ENCODE data around the gene CDPF1. TPM values are rescaled to one million over a fixed set of nuclear protein-coding genes. Genes with fewer than 3 reads are reported as not detected.

The CDPF1 gene
- total and polyA plus RNA-seq, 2 donors from 2014 or later: 10.2 to 13.3 TPM

- Histone ChIP-seq H3K9ac (ENCODE audit: low read length in 3 of 3) (peak within 1 kb of the TSS; percentile 41 to 86 (median 73)), H3K27ac (ENCODE audit: low read depth in 2 of 2, low read length in 2 of 2) (peak within 1 kb of the TSS; percentile 71 to 86), H3K9me3 (ENCODE audit: control insufficient read depth in 2 of 3, insufficient read depth in 1 of 3, low read length in 3 of 3) (no peaks in the 10 kb centered on the region), H3K4me1 (ENCODE audit: control insufficient read depth in 2 of 3, insufficient read depth in 2 of 3, low read depth in 1 of 3, low read length in 3 of 3) (peaks cover 0 to 6% (median 6%) of the 10 kb centered on the region in 3 donors), H3K4me3 (ENCODE audit: low read length in 3 of 3) (peak within 1 kb of the TSS; percentile 58 to 85 (median 67)), H3K36me3 (ENCODE audit: control insufficient read depth in 2 of 3, insufficient read depth in 3 of 3, low read length in 3 of 3) (peaks cover 0 to 11% (median 4%) of the 10 kb centered on the region in 3 donors), H3K27me3 (ENCODE audit: control insufficient read depth, insufficient read depth, low read length) (no peaks in the 10 kb centered on the region)
- intact Hi-C loops (cut with DNase I): no loop called here
- peak; percentile 28 for TF ChIP-seq CTCF (IDR thresholded peaks at IDR 0.05; ENCODE audit: borderline replicate concordance, extremely low read depth, insufficient read depth)
- FAIRE-seq (peak; percentile 72), DNase-seq (peak; percentile 98 to 100 (median 98))
Measured at GRCh38 chr22:46296257-46297150, 46.4 kb upstream of the CDPF1 start, which contains the start of gene GTSE1. GTSE1 (plus strand) TSS chr22:46296870; CDS start chr22:46297401, 531 bp downstream.

- intact Hi-C loops (cut with DNase I): no loop called here
- no peaks in the 10 kb centered on the region for H3K27me3 ChIP-seq (ENCODE audit: control insufficient read depth, insufficient read depth, low read length)
- H3K36me3 ChIP-seq (ENCODE audit: control insufficient read depth in 2 of 3, insufficient read depth in 3 of 3, low read length in 3 of 3): peaks cover 0 to 19% (median 4%) of the 10 kb centered on the region in 3 donors
- H3K27ac ChIP-seq (ENCODE audit: low read depth in 2 of 2, low read length in 2 of 2): no peak overlapping the region
- no peak for DNase-seq
- H3K9me3 ChIP-seq (ENCODE audit: control insufficient read depth in 2 of 3, insufficient read depth in 1 of 3, low read length in 3 of 3): no peaks in the 10 kb centered on the region
- peak overlapping the region in 1 of 3 donors; percentile 86 for H3K9ac ChIP-seq (ENCODE audit: low read length in 3 of 3)
- H3K4me3 ChIP-seq (ENCODE audit: low read length in 3 of 3): peak overlapping the region in 1 of 3 donors; percentile 67
- peaks cover 0 to 6% (median 6%) of the 10 kb centered on the region in 3 donors for H3K4me1 ChIP-seq (ENCODE audit: control insufficient read depth in 2 of 3, insufficient read depth in 2 of 3, low read depth in 1 of 3, low read length in 3 of 3)
- TF ChIP-seq CTCF (IDR thresholded peaks at IDR 0.05; ENCODE audit: borderline replicate concordance, extremely low read depth, insufficient read depth): no peak
- FAIRE-seq: no peak
Measured at GRCh38 chr22:46295277-46295971, 45.3 kb upstream of the CDPF1 start.

- Histone ChIP-seq H3K27me3 (ENCODE audit: control insufficient read depth, insufficient read depth, low read length) (no peaks in the 10 kb centered on the region), H3K4me1 (ENCODE audit: control insufficient read depth in 2 of 3, insufficient read depth in 2 of 3, low read depth in 1 of 3, low read length in 3 of 3) (peaks cover 0 to 6% (median 6%) of the 10 kb centered on the region in 3 donors), H3K4me3 (ENCODE audit: low read length in 3 of 3) (no peak overlapping the region), H3K36me3 (ENCODE audit: control insufficient read depth in 2 of 3, insufficient read depth in 3 of 3, low read length in 3 of 3) (peaks cover 0 to 23% (median 4%) of the 10 kb centered on the region in 3 donors), H3K27ac (ENCODE audit: low read depth in 2 of 2, low read length in 2 of 2) (no peak overlapping the region), H3K9me3 (ENCODE audit: control insufficient read depth in 2 of 3, insufficient read depth in 1 of 3, low read length in 3 of 3) (no peaks in the 10 kb centered on the region), H3K9ac (ENCODE audit: low read length in 3 of 3) (no peak overlapping the region)
- DNase-seq (no peak), FAIRE-seq (no peak)
- no peak for TF ChIP-seq CTCF (IDR thresholded peaks at IDR 0.05; ENCODE audit: borderline replicate concordance, extremely low read depth, insufficient read depth)
- intact Hi-C loops (cut with DNase I): no loop called here
Measured at GRCh38 chr22:46294784-46295183, 44.7 kb upstream of the CDPF1 start.
